ENCODE measurements around the gene TEAD1.

DNA sequence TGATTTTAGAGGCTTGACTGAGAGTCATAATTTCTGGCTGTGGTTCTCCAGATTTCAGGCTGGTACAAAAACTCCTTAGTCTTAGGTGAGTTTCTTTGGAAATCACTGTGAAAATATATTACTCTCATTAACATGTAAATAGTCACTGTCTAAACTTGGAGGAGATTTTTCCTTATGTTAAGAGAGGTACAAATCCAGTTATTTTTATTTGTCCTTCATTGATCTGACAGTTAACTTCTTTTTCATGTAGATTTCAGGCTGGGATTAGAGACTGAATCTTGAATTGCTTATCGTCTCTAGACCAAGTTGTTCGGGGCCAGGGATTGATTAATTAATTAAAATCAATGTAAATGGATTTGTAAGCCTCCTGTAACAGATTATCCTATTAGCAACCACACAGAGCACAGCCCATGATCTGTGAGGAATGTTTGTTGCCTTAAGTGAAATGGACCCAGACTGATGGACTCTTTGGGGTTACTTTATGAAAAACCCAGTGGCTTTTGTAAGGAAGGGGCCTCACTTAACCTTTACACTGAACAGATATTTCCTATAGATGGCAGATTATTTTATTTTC is 21.1 kb downstream of the TEAD1 start:
- no peak for TF ChIP-seq POLR2AphosphoS5 (IDR thresholded peaks at IDR 0.05)
- TF ChIP-seq, protein P1, sequence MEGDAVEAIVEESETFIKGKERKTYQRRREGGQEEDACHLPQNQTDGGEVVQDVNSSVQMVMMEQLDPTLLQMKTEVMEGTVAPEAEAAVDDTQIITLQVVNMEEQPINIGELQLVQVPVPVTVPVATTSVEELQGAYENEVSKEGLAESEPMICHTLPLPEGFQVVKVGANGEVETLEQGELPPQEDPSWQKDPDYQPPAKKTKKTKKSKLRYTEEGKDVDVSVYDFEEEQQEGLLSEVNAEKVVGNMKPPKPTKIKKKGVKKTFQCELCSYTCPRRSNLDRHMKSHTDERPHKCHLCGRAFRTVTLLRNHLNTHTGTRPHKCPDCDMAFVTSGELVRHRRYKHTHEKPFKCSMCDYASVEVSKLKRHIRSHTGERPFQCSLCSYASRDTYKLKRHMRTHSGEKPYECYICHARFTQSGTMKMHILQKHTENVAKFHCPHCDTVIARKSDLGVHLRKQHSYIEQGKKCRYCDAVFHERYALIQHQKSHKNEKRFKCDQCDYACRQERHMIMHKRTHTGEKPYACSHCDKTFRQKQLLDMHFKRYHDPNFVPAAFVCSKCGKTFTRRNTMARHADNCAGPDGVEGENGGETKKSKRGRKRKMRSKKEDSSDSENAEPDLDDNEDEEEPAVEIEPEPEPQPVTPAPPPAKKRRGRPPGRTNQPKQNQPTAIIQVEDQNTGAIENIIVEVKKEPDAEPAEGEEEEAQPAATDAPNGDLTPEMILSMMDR (IDR thresholded peaks at IDR 0.05) = no peak
